Loucy (cell line): ENCODE measurements around the gene MAFB.

ENCODE experiments used
- EZH2phosphoT487 ChIP-seq: fragments of 200-600 bp; IDR thresholded peaks from 2 replicates; pipeline ENCODE4 v1.6.1; 2018; ENCODE audit warnings: antibody characterized with exemption, mild to moderate bottlenecking, moderate library complexity, borderline replicate concordance
- TF ChIP-seq, protein P1 (sequence below): fragments of 200-600 bp; sonication (generic); conservative IDR thresholded peaks from 2 replicates; pipeline ENCODE4 v1.5.1; 2014; ENCODE audit warnings: mild to moderate bottlenecking, antibody characterized with exemption, low read length

DNA sequence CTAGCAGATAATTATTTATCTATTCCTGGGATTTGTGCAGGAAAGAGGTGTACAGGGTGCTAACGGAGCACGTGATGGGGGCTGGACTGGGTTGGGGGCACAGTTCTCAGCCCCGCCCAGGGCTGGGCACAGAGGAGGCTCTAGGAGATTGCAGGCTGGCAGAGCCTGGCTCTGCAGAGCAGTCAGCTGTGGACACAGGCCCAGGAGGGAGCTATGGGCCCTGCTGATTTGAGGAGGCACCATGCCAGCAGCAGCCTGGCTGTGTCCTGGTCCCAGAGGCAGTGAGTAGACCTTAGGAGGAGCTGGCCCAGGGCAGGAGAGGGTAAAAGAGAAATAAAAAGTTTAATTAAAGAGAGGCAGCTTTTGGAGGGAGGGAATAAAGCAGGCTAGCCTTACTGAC is 19.3 kb downstream of the MAFB start:
- TF ChIP-seq, protein P1, sequence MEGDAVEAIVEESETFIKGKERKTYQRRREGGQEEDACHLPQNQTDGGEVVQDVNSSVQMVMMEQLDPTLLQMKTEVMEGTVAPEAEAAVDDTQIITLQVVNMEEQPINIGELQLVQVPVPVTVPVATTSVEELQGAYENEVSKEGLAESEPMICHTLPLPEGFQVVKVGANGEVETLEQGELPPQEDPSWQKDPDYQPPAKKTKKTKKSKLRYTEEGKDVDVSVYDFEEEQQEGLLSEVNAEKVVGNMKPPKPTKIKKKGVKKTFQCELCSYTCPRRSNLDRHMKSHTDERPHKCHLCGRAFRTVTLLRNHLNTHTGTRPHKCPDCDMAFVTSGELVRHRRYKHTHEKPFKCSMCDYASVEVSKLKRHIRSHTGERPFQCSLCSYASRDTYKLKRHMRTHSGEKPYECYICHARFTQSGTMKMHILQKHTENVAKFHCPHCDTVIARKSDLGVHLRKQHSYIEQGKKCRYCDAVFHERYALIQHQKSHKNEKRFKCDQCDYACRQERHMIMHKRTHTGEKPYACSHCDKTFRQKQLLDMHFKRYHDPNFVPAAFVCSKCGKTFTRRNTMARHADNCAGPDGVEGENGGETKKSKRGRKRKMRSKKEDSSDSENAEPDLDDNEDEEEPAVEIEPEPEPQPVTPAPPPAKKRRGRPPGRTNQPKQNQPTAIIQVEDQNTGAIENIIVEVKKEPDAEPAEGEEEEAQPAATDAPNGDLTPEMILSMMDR, result no peak
- no peak for TF ChIP-seq EZH2phosphoT487
